ENCODE measurements around the gene PARD3B.
A peak's percentile ranks its signal among the peaks of the same experiment; 100 is the strongest.

Gene PARD3B

DNA sequence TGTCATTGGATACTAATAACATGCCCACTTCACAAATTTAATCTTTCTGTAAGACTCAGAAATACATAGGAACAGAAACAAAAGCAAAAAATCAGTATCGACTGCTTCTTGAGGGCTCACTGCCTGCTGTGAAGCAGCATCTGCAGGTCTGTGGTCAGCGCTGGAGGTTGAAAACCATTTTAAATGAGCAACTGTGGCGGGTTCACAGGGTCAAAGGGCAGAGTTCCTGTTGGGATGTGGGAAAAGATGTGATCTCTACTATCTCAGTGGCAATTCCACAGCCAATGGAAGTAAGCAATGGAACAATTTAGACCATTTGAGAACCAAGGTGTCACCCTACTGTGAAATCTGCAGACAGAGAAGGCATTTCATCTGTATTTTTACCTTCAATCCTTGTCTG is 468.3 kb downstream of the PARD3B start:
- DNase-seq (ENCODE audit: low read depth in 2 of 2) = no peak

DNA sequence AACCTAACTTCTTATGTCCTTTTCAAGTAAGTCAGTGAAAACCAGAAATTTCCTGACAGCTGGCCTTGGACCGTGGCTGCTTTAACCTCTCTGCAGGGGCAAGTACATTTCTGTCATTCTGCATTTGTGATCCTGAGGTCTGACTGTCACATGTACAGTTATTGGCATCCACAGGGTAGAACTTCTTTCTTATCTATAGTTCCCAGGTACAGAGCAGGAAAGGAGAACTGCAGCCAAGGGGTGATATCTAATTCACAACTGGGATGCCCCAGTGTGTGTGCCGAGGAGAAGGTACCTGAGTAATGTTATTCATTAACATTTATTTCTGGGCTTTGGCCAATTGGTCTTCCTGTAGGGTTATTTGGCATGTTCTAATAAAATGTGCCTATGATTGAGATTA is 468.9 kb downstream of the PARD3B start:
- no peak for DNase-seq (ENCODE audit: low read depth in 2 of 2)

DNA sequence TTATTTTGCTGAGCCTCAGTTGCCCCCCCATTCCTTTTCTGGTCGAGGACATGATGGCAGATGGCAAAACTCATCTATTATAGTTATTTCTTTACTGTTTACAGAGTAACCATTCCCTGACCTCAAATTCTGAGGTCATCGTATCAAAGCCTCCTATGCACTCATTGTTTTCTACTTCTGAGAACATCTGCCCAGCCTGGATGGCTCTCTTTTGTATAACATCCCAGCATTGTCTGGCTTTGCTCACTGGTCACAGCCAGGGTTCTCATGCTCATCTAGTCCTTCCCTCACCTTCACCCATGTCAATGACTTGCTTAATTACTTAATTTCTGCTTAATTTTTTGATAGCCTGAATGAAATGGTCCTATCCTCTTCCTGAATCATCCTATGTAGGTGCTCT is 472.1 kb downstream of the PARD3B start:
- DNase-seq (ENCODE audit: low read depth in 2 of 2) = no peak

DNA sequence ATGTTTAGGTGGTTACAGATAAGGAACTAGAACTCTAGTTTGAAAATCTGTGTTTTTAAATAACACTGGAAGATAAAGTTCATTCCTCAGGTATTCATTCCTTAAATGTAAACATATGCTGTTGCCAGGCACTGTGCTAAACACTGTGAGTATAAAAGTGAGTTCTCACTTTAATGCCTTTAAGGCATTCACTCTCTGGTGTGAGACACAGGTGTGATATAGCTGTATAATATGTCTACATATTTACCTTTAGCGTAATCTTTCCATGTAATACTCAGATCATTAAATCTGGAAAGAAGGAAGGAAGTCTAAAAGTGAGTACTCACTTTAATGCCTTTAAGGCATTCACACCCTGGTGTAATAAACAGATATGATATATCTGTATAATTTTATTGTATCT is 472.6 kb downstream of the PARD3B start:
- DNase-seq (ENCODE audit: low read depth in 2 of 2) = no peak

DNA sequence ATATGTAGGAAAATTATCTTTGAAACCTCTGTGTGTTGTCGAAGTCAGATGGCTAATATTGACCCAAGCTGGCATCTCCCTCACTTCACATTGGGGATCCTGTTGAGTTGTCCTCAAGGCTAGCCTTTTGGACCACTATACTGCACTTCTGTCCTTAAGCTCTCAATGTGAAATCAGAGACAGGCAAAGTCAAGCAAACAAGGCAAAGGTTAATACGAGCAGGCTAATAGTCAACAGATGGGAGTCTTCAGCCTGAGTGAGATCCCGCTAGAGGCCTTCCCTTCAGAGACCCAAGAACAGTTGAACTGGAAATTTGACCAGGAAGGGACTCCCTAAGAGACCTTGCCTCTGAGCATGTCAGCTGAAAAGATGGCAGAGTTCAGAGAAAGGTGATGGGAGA is 475.4 kb downstream of the PARD3B start:
- no peak for DNase-seq (ENCODE audit: low read depth in 2 of 2)

DNA sequence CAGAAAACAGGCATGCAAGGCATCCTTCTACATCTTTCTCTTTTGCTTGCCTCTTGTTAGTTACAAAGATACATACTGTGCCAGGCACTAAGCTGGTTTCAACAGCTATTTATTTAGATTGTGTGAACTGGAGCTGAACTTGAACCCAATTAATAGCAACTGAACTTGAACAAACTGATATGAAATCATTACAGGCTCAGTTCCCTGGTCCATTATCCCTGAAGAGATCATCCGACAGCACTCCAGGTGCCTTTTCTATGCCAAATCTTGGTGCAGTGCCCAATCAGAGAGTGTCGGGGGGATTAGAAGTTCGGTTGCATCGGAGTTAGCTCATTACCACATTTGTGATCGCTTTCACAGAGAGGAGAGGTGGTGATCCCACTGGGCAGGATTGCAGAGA is 477.6 kb downstream of the PARD3B start:
- DNase-seq (ENCODE audit: low read depth in 2 of 2) = no peak

DNA sequence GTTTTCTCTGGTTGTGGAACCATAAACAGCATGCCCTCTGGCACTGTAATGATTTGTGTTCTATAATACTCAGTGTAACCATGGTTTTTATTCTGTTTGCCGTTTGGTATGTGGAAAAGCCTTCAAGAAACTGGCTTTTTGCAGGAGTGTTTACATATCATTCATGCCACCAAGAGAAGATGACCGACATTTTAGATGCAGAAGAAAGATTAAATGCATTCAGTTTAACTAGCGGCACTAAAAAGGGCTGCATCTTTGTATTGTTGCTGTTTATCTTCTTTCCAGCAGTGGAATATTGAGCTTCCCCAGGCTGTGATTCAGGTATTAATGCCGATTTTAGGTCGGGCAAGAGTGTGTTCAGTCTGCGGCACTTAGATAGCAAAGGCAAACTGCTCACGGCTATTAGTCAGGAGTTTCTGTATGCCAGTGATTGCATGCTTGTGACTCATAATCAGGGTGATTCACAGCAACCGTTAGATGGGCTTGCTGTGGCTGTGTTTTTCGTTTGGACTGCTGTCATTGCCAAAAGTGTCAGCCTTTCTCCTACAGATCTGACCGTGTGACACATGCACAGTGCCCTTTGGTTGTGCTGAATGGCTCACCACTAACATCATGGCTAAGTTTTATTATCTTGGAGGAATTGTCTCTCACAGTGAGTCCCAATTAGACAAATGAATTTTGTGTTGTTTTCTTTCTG is 479.7 kb downstream of the PARD3B start:
- DNase-seq (ENCODE audit: low read depth in 2 of 2) = peak; percentile 33 to 41

DNA sequence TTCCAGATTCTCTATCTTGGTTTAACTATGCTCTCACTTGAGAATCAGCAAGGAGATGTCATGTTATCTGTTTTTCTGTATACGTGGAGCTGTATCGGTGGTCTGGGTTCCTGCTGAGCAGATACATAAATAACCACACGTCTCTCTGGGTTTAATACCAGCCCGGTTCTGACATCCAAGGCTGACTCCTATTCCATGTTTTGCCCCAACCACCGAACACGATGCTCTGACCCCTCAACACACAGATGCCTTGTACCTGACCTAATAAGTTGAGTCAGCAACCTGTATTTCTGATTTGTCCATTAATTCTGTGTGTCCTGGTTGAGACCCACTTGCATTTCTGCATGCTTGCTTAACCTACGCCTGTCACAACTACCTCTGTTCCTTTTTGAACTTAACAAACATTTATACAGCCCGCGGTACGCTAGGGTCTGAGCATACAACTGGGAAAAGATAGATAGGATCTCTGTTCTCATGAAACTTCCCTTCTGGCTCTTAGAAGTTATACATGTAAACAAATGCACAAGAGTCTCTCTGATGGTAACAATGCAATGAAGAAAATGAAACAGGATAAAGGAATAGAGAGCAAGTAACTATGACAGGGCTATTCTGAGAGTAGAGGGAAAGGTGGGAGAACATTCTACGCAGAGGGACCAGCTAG is 480.4 kb downstream of the PARD3B start:
- no peak for DNase-seq (ENCODE audit: low read depth in 2 of 2)

DNA sequence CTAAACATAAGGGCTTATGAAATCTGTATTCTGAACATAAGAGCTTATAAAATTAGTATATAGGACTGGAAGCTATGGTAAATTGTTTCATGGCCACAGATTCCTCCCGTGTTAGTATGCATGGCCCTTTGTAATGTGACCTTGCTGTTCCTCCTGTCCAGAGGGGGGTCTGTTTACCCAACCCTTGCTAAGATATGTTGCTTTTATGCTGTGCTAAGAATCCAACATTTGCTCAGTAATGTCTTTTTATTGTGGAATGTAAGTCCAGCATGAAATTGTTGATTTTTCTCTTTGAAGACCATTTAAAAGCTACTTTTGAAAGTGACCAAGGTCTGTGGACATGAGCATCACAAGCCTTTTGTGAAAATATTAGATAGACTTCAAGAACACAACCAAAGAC is 485.4 kb downstream of the PARD3B start:
- no peak for DNase-seq (ENCODE audit: low read depth in 2 of 2)

DNA sequence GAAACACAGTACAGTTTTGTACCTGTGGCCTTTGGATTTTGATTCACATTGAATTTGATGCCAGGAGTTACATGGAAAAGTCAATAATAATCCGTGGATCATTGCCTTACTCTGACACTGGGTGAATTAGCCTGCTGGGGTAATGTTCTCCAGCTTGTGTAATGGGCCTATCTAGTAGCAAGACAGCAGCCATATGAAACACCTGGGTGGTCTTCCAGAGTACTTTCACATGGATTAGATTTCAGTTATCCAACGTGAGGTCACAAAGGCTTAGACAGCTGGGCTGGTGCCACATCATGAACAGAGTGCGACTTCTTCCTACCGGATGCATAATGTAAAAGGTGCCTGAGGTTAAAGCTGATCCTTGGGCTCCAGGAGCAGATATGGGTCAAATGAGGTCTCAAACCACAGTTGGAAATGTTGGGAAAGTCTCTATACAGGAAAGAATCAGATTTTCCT is 486.8 kb downstream of the PARD3B start:
- DNase-seq (ENCODE audit: low read depth in 2 of 2) = no peak

DNA sequence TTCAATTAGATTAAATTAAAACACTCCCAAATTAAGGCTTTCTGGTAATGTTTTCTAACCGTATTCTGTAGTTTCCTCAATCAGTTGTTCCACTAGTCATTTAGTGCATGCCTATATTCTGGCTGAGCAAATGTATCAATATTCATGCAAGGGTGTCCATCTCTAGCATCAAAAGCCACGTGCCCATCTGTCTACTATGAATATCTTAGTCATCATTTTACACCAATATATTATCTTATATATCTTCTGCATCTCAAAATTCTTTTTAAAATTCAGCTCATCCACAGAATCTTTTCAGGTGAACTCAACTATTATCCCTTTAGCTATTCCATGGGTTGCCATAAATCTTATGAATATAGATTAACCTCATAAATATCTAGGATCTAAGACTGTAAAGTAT is 488.2 kb downstream of the PARD3B start:
- DNase-seq (ENCODE audit: low read depth in 2 of 2) = no peak

DNA sequence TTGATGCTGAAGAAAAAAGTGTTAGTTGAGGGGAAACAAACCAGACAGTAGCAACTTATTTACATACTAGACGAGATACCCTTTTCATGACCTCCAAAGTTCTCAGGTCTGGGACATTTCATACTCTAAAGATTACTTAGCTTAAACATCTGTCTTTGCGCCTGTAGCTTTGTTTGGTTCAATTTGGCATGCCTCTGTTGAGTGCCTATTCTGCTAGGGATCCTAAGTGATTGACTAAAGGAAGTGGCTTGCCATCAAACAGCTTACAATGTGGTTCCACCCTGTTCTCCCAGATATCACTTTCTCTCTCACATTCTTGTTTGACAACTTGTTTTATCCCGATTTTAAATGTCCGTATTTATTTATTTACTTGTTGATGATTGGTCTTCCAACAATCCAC is 488.8 kb downstream of the PARD3B start:
- no peak for DNase-seq (ENCODE audit: low read depth in 2 of 2)

DNA sequence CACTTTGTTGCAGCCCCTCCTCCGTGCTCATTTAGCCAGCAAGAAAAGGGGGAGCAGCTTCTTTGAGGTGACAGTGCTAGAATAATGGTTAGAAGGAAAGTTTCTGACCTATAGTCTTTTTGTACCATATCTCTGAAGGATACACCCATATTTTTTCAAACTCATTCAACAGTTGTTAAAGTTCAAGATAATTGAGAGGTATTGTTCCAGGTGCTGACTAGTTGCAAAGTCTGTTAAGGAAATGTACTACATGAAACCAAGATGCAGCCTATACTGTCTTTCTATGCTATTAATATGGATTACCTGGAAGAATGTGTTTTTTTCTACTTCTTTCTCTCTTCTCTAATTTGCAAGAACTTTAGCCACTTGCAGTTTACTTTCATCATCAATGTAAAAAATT is 495.0 kb downstream of the PARD3B start:
- DNase-seq (ENCODE audit: low read depth in 2 of 2) = no peak

DNA sequence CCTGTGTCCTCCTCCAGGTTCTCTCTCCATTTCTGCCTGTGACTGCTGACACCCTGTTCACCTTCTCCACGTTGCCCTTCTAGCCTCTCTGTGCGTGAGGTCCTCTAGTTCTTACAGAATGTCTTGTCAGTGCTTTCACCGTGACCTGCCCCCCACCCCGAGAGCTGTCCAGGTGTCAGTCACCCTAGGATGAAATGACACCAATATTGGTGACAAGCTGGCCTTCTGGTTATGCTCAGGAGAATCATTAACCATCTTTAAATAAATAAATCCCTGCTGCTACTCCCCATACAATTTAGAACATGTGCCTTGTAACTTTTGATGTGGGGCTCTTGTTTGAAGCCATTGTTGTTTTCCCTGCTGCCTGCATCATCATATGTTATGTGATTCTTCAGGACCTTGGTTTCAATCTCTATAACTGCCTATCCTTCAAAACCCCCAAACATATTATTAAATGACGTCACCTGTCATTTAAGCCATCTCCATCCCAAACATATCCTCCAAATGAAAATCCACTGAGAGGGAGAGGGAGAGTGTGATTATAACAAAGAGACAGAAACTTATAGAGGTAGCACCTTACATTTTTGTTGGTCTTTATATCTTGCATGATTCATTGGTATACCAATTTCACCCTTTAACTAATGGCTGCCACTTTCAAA is 496.3 kb downstream of the PARD3B start:
- no peak for DNase-seq (ENCODE audit: low read depth in 2 of 2)

DNA sequence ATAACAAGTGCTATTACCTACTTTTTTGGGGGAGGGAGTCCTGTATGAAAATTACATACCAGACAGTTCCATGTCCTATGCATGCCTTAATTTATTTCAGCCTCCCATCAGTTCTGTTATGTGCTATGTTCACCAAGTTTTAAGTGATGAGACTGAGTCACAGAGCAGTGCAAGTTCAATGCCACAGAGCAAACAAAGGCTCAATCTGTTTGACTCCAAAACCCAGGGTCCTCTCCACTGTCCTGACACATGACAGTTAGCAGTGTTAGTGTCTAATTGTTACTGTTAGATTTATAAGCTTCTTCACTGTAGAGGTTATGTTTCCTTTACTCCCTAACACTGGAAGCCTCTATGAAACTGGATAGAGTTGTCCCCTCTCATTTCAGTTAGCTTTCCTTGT is 498.0 kb downstream of the PARD3B start:
- no peak for DNase-seq (ENCODE audit: low read depth in 2 of 2)

DNA sequence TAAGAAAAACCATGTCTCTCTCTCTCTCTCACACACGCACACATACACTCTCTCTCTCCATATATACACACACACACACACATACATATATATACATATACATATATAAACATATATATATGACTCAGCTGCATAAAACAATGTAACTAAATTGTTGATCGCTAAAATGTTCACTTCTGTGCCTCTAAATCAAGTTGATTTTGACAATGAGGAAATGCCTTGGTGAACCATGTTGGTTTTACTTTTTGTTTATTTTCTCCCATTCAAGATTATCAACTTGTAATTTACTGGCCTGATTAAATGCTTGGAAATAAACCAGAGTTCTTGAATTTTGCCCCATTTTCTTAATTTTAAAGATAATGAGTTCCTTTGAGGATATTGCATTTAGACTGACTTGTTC is 500.4 kb downstream of the PARD3B start:
- DNase-seq (ENCODE audit: low read depth in 2 of 2) = no peak

DNA sequence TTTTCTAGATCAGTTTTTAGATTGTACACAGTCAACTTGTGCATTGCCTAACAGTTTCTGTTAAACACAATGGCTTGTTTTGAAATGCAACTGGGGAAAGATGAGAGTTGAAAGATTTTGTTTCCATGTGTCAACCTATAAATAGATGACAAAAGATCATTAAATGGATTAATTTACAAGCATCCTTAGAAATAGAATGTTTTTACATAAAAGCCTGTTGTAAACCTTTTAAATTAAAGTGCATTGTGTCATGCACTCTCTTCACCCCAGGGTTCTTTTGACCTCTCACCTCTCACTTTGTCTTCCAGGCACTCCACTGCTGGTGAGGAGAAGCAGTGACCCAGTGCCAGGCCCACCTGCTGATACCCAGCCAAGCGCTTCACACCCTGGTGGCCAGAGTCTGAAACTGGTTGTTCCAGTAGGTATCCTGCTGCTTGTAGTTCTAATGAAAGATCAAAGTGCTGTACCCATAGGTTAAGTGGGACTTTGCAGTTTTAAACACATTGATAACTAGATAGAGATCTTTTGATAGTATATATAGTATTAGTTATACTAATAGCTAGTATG is 502.1 kb downstream of the PARD3B start:
- DNase-seq (ENCODE audit: low read depth in 2 of 2) = no peak

DNA sequence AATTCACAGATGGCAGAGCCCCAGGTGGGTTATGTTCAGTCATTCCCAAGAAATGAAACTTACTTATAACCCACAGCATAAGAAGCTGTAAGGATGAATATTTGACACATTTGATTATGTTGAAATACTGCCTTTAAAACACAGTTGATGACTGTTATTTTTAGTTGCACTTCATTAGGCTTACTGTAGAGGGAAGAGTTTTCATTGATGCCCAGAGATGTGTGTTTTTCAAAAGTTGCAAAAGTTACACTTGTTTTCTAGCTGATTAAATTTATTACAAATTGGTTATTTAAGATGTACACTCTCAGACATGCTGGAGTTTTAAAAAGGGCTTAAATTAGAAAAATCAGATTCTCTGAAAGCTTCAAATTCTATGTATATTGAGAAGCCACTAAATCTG is 506.1 kb downstream of the PARD3B start:
- no peak for DNase-seq (ENCODE audit: low read depth in 2 of 2)

DNA sequence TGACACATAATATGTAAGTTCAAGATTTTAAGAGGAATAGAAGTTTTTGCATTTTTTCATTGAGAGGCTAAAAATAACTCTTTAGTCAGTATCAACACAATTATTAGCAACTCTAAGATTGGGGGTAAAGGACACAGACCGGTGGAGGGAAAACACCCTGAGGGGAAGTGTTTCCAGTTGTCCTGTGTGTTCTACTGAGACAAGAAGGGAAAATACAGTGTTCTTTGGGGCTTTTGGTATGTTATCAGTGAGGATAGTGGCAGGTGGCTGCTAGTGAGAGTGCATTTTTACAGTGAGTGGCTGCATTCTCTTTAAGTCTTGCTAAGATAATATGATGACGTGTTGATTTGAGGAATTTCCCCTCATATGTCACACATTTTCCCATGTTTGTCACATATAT is 507.5 kb downstream of the PARD3B start:
- no peak for DNase-seq (ENCODE audit: low read depth in 2 of 2)

DNA sequence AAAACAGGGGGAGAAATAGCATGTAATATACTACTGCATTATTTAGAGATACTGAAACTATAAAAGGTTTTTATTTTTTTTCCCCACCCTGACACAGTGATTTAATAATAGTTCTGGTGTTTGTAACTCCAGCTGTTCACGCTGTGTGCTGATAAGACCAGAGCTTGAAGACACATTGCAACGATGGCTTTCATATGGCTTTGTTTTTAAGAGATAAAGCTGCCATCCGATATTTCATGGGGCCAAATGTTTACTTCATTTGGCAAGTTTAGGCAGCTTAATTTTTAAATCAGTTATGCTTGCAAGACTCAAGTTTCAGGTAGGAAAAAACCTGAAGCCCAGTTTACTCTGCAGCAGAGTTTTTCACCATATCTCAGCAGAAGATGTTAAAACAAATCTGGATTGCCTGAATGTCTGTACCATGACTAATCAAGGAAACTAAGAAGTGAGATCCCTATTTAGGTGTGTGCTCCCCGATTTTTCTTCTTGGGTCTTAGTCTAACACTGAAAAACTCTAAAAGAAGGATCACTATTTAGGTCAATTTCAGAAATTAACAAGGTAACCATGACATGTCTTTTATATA is 508.6 kb downstream of the PARD3B start:
- DNase-seq (ENCODE audit: low read depth in 2 of 2) = no peak

DNA sequence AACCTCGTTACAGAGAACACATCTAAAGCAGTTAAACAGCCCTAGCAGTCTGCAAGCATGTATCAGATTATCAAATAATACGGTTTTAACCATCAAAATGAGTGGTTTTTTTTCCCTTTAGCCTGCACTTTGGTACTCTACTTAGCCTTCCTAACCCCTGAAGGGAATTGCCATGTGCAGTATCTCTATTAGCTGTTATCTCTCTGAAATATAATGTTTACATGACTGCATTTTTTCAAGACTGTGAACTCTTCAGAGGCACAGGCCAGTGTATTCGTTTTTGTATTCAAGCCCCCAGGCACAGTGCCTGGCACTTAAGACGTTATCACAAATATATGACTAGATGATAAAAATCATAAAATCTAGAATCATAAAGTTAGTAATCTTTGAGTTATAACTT is 509.5 kb downstream of the PARD3B start:
- no peak for DNase-seq (ENCODE audit: low read depth in 2 of 2)

DNA sequence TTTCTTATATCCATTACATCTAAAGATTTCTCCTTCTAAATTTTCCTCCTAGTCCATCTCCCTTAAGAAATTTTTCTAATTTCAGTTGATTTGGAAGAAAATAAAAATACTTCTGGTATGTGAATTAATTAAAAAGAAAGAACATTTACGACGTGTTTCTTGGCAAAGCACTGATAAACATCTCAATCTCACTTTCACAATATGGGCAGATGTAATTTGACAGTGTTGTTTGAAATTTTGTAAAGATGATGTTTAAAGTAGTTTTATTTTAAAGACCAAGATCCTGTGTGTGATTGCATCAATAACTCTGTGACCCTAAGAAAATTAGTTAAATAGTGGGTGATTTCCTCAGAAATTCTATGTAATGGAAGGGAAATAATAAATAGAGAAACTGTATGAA is 510.0 kb downstream of the PARD3B start:
- DNase-seq (ENCODE audit: low read depth in 2 of 2) = no peak

DNA sequence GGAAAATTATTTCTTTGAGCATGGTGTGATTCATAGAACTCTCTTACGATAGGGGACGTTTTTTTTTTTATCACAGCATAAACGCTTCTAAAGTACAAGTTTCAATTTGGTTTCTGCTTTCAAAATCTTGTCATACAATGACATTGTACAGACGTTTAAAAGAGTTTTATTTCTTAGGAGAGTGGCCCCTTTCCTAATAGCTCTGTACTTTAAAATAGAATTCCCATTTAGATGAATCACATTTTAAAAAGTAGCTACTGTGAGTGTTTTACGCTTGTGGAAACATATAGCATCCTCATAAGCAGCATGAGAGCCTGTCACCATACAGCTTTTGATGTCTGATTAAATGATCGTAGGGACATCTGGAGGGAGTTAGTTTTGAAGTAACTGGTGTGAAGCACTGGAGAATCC is 510.9 kb downstream of the PARD3B start:
- no peak for DNase-seq (ENCODE audit: low read depth in 2 of 2)

Measured in stimulated activated CD4-positive, alpha-beta T cell treated with anti-CD3 and anti-CD28 coated beads, Interleukin-15, amount 100 ng/mL, for 48 hours (primary cell).